OCI-LY1 (cell line): ENCODE measurements around the gene CMTM1.

Experiments used
- H2AFZ ChIP-seq: fragments of 200-600 bp; sonication (generic), shearing (Covaris generic); 2 replicates; pipeline ENCODE4 v1.6.0; 2014; ENCODE audit warnings: antibody characterized with exemption, mild to moderate bottlenecking, low read length
- H3F3A ChIP-seq: fragments of 200-600 bp; sonication (generic), shearing (Covaris generic); 2 replicates; pipeline ENCODE4 v1.6.0; 2014; ENCODE audit warnings: mild to moderate bottlenecking, antibody characterized with exemption, low read length, moderate library complexity; ENCODE audit not compliant: insufficient read depth
- H3K27ac ChIP-seq: fragments of 200-600 bp; sonication (generic); 2 replicates; pipeline ENCODE4 v1.5.1; 2014; ENCODE audit warnings: low read length, mixed run types, mild to moderate bottlenecking, low read depth; ENCODE audit not compliant: poor library complexity, severe bottlenecking
- H3K27me3 ChIP-seq: fragments of 200-600 bp; sonication (generic); 2 replicates; pipeline ENCODE4 v1.6.0; 2014; ENCODE audit warnings: antibody characterized with exemption, mild to moderate bottlenecking, low read length, moderate library complexity; ENCODE audit not compliant: insufficient read depth
- H3K36me3 ChIP-seq: fragments of 200-600 bp; sonication (generic); 2 replicates; pipeline ENCODE4 v1.6.1; 2014; ENCODE audit warnings: mild to moderate bottlenecking, antibody characterized with exemption, low read length, moderate library complexity, mixed read lengths; ENCODE audit not compliant: insufficient read depth
- H3K4me1 ChIP-seq: fragments of 200-600 bp; sonication (generic); 2 replicates; pipeline ENCODE4 v1.5.1; 2014; ENCODE audit warnings: mild to moderate bottlenecking, low read length, moderate library complexity; ENCODE audit not compliant: insufficient read depth, severe bottlenecking
- H3K4me2 ChIP-seq: fragments of 200-600 bp; sonication (generic), shearing (Covaris generic); 2 replicates; pipeline ENCODE4 v1.6.1; 2014; ENCODE audit warnings: low read length
- H3K4me3 ChIP-seq: fragments of 200-600 bp; sonication (generic); 2 replicates; pipeline ENCODE4 v1.5.1; 2014; ENCODE audit warnings: low read length, low read depth, mild to moderate bottlenecking, mixed read lengths; ENCODE audit not compliant: poor library complexity, severe bottlenecking
- H3K79me2 ChIP-seq: fragments of 200-600 bp; shearing (Covaris generic); 2 replicates; pipeline ENCODE4 v1.6.1; 2016; ENCODE audit warnings: mixed run types, low read length, mixed read lengths; ENCODE audit not compliant: insufficient read depth
- H3K9ac ChIP-seq: fragments of 200-600 bp; sonication (generic), shearing (Covaris generic); 2 replicates; pipeline ENCODE4 v1.6.1; 2014; ENCODE audit warnings: mild to moderate bottlenecking, low read length, mixed read lengths
- H3K9me2 ChIP-seq: fragments of 200-600 bp; sonication (generic), shearing (Covaris generic); 2 replicates; pipeline ENCODE4 v1.6.1; 2014; ENCODE audit warnings: low read depth, mild to moderate bottlenecking, low read length, mixed read lengths
- H3K9me3 ChIP-seq: fragments of 200-600 bp; shearing (Covaris generic); 2 replicates; pipeline ENCODE4 v1.6.1; 2014; ENCODE audit warnings: low read length, mixed read lengths
- H4K20me1 ChIP-seq: fragments of 200-600 bp; sonication (generic), shearing (Covaris generic); 2 replicates; pipeline ENCODE4 v1.6.0; 2016; ENCODE audit warnings: mild to moderate bottlenecking, low read length; ENCODE audit not compliant: insufficient read depth
- CTCF ChIP-seq: fragments of 200-600 bp; sonication (generic), shearing (Covaris generic); IDR thresholded peaks from 2 replicates; pipeline ENCODE4 v1.5.1; 2017; ENCODE audit warnings: mild to moderate bottlenecking, antibody characterized with exemption, low read length, moderate library complexity, mixed read lengths
- EZH2 ChIP-seq: fragments of 200-600 bp; sonication (generic), shearing (Covaris generic); IDR thresholded peaks from 2 replicates; pipeline ENCODE4 v1.8.0; 2017; ENCODE audit warnings: borderline replicate concordance, mixed run types, mild to moderate bottlenecking, antibody characterized with exemption, low read length, moderate library complexity, mixed read lengths

Gene CMTM1

GRCh38 chr16:66569827-66570405 lies 3.7 kb downstream of the CMTM1 start:
- no peak overlapping the region for H3K4me2 ChIP-seq
- H3F3A ChIP-seq: no peaks in the 10 kb centered on the region
- H3K9me3 ChIP-seq: no peaks in the 10 kb centered on the region
- no peaks in the 10 kb centered on the region for H3K9me2 ChIP-seq
- H3K36me3 ChIP-seq: peaks cover 28% of the 10 kb centered on the region
- H3K9ac ChIP-seq: no peak overlapping the region
- no peaks in the 10 kb centered on the region for H4K20me1 ChIP-seq
- H2AFZ ChIP-seq: no peak overlapping the region
- no peaks in the 10 kb centered on the region for H3K4me1 ChIP-seq
- H3K79me2 ChIP-seq: no peaks in the 10 kb centered on the region
- TF ChIP-seq EZH2 (no peak), CTCF (no peak)
- H3K27me3 ChIP-seq: no peaks in the 10 kb centered on the region
- no peak overlapping the region for H3K27ac ChIP-seq
- no peak overlapping the region for H3K4me3 ChIP-seq

- Histone ChIP-seq H3K27me3 (no peaks in the 10 kb centered on the region), H3F3A (no peaks in the 10 kb centered on the region), H4K20me1 (no peaks in the 10 kb centered on the region), H3K36me3 (0 out of 2 replicates have a peak, but pooled peaks cover 6% of the 10 kb centered on the region), H3K9me3 (no peaks in the 10 kb centered on the region), H3K4me1 (no peaks in the 10 kb centered on the region), H3K27ac (no peak overlapping the region), H3K9me2 (no peaks in the 10 kb centered on the region), H2AFZ (no peak overlapping the region), H3K9ac (no peak overlapping the region), H3K79me2 (no peaks in the 10 kb centered on the region), H3K4me2 (no peak overlapping the region), H3K4me3 (no peak overlapping the region)
- TF ChIP-seq EZH2 (no peak), CTCF (no peak)
Measured at GRCh38 chr16:66572356-66572755, 6.1 kb downstream of the CMTM1 start.

GRCh38 chr16:66574081-66574480 lies 7.8 kb downstream of the CMTM1 start:
- no peak for TF ChIP-seq EZH2
- Histone ChIP-seq H4K20me1 (no peaks in the 10 kb centered on the region), H3K4me2 (no peak overlapping the region), H2AFZ (no peak overlapping the region), H3K4me1 (no peaks in the 10 kb centered on the region), H3K27me3 (no peaks in the 10 kb centered on the region), H3K79me2 (no peaks in the 10 kb centered on the region), H3K27ac (no peak overlapping the region), H3K36me3 (no peaks in the 10 kb centered on the region), H3K9me2 (no peaks in the 10 kb centered on the region), H3K4me3 (no peak overlapping the region), H3K9me3 (no peaks in the 10 kb centered on the region), H3K9ac (no peak overlapping the region), H3F3A (no peaks in the 10 kb centered on the region)

- H3K4me1 ChIP-seq: no peaks in the 10 kb centered on the region
- no peaks in the 10 kb centered on the region for H3K36me3 ChIP-seq
Measured at GRCh38 chr16:66574531-66574930, 8.3 kb downstream of the CMTM1 start.

More at GRCh38 chr16:66574531-66574930, 8.3 kb downstream of the CMTM1 start:
- H3K27me3 ChIP-seq: no peaks in the 10 kb centered on the region
- TF ChIP-seq CTCF (no peak), EZH2 (no peak)
- no peaks in the 10 kb centered on the region for H3K9me3 ChIP-seq
- no peaks in the 10 kb centered on the region for H3F3A ChIP-seq
- no peak overlapping the region for H3K27ac ChIP-seq
- no peak overlapping the region for H2AFZ ChIP-seq
- H3K79me2 ChIP-seq: no peaks in the 10 kb centered on the region
- H3K4me3 ChIP-seq: no peak overlapping the region
- H3K4me2 ChIP-seq: no peak overlapping the region
- H3K9me2 ChIP-seq: no peaks in the 10 kb centered on the region
- H4K20me1 ChIP-seq: no peaks in the 10 kb centered on the region
- no peak overlapping the region for H3K9ac ChIP-seq
